ENCODE results near the gene NKPD1.

DNA sequence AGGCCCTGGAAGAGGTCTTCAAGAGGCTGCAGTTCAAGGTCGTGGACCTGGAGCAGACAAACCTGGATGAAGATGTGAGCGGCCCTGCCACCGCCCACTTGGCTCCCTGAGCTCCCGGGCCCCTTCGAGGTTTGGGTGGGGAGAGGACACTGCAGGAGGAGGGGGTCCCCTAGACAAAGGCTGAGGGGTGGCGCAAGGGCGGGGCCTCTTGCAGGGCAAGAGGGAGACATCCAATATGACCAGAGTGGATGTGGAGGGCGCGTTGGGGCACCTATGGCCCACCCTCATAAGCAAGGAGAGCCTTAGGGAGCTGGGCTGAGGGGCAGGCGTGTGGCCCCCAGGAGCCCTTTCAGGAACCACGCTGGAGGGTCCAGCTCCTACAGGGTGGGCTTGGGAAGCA lies 20.2 kb downstream of the NKPD1 start:
- TF ChIP-seq EZH2 (IDR thresholded peaks at IDR 0.05; ENCODE audit: insufficient read depth, poor library complexity, severe bottlenecking): no peak
- TF ChIP-seq EZH2phosphoT487 (IDR thresholded peaks at IDR 0.05; ENCODE audit: insufficient read depth, low read depth): no peak

Measured in GM23248 (cell line).